Measurements from ENCODE around the gene PRKCE.

PRKCE gene

DNA sequence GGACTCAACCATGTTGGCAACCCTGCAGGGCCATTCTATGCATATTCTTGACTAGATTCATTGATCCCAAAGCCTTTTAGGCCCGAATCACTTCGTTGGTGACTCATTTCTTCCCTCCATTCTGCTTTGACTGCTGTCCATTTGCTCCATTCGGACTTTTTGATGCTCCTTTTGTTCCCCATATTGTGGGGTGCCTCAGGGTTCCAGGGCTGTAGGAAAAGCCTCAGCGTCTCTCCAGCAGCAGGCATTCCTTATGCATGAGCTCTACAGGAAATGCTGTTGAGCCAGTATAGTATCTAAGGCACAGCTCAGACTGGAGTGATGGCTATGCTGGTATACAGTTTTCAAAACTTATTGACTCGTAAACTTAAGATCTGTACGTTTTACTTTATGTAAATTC lies 292.6 kb downstream of the PRKCE start:
- DNase-seq: no peak

DNA sequence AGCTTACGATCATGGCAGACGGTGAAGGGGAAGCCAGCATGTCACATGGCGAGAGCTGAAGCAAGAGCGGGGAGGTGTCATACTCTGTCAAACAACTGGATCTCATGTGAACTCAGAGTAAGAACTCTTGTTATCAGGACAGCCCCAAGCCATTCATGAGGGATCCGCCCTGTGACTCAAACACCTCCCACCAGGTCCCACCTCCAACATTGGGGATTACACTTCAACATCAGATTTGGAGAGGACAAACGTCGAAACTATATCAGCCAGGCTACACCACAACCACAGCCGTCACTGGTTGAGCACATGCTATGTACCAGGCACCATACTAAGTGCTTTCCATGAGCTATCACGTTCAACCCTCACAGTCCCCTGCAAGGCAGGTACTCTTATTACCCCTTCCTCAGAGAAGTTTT lies 293.8 kb downstream of the PRKCE start:
- no peak for DNase-seq

DNA sequence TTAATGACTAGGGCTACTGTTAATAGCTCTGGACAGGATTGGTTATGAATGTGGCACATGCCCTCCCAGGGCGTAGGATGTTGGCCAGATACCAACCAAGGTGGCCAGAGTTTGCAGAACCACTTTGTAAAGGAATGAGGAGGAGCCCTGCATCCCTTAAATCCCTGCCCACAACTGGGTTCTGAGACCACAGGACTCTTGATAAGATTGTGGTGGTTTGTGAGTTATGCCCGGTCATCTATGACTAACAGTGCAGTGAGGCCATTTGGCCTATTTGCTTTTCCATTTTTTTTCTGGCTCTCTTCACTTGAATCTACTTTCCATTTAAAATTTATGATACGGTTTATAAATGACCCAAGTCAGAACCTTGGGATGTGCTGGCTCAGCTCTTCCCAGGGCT lies 294.5 kb downstream of the PRKCE start:
- no peak for DNase-seq

DNA sequence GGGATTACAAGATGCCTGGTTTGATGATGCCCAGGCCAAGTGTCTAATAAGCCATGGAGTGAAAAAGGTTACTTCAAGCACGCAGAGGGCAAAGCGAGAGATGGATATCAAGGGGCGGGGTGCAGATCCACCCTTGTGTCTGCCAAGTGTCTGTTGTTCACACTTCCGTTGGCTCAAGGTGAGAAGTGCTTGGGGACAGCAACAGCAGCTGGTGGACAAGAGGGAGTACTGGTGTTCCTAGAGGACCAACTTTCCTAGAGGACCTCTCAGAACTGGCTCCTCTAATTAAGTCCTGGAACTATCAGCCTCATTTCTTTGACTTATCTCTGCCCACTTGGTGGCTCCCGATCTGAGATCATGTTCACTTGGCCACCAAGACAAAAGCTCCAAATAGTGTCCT lies 299.1 kb downstream of the PRKCE start:
- no peak for DNase-seq

DNA sequence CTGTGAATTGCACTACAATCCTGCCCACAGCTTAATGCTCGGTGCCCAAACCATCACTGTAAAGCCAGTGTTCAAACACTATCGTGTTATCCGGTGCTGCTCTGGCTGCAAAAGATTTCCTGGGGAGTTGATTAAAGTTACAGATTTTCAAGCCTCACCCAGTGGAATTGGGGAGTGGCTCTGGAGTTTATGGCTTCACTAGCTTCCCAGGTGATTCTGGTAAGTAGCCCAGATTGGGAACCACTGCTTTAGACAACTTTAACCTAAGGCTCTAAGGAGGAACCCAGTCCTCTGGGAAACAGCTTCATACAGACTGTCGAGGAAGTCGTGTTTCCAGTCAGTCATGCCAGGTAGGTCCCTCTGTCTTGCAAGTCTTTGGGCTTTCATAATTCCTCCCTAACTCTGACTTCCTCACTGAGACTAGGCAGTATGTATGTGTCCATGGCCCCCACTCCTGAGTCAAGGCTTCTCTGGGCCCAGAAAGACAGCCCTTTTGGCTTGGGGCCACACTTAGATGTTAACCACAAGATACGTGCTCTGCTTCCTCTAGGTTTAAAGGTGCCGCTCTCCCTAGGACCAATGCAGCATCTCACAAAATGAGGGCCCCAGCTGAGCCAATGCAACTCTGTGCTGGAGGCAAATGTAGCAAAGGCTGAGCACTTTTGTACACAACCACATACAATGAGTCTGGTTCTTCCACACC lies 299.7 kb downstream of the PRKCE start:
- no peak for DNase-seq

DNA sequence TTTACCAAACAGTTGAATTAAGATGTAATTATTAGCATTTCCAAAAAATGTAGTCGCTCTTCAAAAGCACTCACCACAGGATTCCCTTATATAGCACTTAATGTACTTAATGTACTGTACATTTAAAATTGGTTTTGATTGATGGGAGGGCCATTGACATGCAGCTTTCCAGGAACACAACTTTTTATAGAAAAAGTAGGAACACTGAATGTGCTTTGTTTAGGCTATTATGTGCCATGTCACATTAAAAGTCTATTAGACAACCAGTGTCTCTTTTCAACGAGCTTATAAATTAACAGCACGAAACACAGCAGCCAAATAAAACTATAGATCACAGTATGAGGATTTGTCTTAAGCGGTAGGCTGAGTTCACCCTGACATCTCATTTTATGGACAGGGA lies 301.1 kb downstream of the PRKCE start:
- DNase-seq: no peak

DNA sequence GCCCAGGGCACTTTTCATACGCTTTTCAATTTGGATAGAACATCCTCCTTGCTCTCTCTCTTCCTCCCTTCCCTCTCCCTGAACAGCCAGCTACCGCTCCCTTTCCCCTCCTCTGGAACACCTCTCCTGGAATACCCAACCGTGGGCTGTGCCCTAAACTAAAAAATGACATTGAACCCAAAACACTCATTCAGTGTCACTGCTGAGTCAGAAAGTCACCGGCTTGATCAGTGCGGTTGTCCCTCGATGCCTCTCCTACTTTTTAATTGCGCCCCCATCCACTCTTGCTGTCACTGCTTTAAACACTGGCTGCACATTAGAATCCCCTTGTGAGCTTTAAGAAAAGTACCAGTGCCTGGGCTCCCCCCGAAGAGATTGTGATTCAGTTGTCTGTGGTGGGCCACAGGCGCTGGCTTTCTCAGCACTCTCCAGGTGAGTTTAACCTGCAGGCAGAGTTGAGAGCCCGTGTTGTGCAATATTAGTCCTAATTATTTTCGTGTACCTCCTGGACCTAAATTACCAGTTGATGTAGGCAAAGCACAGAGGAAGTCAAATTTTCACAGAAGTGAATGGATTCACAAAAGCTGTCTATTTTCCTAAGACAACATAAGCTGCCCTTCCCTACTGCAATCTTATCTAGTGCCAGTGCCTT lies 302.0 kb downstream of the PRKCE start:
- DNase-seq: no peak

DNA sequence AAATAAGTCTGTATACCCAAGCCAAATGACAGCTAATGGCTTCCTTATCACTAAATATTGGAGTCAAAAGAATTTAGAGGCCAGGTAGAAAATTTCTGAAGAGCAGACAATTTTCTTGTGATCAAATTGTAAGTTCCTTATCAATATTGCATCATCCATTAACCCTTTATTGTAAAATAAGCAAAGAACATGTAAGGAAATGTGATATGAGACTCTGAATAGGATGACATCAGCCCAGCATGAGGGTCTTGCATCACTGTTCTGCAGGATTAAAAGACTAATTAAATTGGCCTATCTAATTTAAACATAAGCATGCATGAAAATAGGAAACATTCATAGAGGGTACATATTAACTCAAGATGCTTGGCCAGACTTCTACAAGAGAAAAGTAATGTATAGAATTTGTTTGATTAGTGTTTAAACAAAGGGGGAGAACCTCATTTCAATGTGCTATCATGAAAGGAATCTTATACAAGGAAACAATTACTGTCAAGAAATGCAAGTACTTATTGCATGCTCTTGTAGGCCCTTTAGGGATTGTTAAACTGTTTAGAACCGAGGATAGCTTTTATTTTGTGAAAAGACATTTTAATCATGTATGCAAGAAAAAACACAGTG lies 302.9 kb downstream of the PRKCE start:
- DNase-seq: no peak

DNA sequence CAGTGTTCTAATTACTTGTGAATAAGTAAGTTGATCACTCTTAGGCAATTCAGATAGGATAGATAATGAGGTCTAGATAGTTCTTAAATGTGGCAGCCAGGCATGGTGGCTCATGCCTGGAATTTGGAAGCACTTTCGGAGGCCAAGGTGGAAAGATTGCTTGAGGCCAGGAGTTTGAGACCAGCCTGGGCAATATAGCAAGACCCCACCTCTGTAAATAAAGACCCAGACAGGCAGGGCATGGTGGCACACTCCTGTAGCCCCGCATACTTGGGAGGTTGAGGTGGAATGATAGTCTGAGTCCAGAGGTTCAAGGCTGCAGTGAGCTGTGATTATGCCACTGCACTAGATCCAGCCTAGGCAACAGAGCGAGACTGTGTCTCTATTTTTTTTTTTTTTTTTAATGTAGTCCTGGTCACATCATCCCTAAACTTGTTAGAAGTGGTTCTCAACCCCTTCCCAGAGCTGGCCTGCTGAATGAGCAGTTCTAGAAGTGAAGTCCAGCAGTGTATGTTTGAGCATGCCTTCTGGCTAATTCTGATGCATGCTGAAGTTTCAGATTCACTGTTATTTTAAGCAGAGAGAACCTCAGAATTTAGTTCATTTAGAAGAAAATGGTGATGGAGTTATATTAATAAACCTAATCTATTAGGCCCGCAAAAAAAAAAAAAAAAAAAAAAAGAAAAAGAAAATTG lies 306.2 kb downstream of the PRKCE start:
- no peak for DNase-seq

DNA sequence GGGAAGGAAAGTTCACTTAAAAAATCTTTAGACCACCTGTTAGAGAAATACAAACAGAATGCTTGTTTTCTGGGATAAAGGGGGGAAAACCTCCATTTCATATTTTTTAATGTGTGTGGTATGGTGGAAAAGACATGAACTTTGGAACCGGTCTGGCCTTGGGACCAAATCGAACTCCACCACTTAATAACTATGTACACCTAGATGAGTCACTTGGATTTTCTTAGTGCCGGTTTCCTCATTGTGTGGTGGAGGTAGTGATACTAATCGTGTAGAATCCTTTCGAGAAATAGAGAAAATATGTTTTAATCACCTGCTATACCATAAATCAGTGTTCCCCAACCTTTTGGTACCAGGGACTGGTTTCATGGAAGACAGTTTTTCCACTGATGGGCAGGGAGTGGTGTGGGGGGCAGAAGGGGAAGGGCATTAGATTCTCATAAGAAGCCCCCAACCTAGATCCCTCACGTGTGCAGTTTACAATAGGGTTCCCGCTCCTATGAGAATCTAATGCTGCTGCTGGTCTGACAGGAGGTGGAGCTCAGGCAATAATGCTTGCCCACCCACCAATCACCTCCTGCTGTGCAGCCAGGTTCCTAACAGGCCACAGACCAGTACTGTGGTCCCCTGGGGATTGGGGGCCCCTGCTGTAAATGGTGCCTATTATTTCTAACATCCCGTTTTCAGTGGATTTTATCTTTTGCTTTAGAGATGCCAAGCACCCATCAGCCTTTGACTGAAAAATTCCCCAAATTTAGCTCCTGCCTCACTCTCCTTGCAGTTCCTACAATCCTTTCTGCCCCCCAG lies 308.8 kb downstream of the PRKCE start:
- no peak for DNase-seq

DNA sequence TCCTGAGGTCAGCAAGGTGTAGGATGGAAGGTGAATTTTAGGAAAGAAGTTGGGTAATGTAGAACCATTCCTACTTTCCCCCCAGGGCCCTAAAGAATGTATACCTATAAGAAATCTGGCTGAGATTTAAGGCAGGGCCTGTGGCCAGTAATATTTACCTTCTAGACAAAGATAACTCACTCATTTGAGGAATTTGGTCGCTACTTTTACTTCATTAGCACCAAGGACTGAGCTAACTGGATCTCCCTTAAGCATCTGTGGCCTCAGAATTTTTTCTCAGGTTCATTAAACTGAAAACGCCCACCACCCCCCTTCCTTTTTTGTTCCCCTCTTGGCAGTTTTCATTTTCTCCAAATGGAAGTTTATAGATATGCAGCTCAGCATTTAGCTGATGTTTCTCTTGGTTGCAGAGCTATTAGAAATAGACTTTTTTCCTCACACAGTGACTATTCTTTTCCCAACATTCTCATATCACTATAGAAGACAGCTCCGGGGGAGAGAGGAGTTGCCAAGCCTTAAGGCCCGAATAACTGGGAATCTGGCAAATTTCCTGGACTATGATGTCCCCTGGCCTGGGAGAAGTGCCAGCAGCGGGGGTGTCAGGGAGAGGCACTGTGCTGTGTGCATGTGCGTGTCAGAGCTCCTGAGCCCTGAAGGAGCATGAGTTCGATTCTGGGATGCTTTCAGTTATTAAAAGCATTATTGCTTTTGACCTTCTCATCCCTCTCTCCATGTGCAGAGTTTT lies 310.9 kb downstream of the PRKCE start:
- DNase-seq: no peak

DNA sequence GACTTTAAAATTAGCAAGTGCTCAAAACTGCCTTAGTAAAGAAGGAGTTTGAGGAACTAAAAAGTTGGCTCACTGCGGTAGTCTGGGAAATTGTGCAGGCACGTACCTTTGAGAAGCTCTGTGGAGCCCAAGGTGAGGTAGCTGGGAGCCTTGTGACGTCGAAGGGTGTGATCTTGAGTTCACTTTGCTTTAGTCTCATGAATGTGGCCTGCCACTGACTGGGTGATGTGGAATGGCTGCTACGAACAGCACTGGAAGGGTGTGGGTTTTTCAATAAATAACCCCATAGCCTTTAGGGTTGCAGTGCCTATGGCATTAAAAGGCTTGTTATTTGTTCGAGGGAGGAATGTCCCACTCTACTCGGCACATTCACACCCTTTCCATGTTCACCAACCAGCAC lies 312.3 kb downstream of the PRKCE start:
- no peak for DNase-seq

DNA sequence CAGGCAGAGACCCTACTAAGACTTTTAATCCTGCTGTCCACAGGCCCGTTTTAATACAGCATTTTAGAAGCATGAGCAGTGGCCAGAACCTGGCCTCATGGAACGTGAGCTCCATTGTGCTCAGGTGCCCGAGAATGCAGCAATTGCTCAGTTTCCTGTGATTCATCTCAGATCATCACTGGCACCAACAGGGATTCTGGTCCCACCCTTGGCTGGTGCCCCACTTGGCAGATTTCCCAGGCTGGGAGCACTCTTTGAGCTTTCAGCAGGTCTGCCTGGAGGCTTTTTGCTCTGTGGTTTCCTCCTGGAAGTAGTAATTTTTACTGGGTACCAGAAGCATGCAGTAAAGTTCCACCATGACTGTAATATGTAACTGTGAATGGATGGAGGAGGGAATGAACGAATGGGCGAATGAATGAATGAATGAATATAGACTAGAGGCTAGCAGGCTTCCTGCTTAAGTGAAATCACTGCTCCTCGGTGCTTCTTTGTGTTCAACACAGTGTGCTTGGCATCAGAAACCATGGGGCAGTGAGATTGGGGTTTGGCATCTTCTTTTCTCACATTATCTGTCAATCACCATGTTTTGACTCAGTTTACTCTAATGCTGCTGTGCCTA lies 312.9 kb downstream of the PRKCE start:
- no peak for DNase-seq

DNA sequence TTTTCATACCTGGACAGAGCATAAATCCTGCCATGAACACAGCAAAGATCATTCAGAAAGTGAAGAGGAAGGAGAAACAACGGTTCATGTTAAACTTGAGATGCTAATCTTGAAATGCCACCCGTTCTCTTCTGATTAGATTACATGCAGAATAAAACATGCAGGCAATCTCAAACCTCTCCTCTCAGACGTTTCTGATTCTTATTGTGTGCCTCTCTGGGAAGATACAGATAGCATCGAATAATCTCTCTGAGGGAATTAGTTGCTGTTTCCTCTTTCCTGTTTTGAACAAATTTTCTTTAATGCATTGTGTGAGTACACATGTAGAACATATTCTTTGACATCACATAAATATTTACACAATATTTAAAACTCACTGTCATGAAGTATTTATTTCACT lies 313.4 kb downstream of the PRKCE start:
- DNase-seq: no peak

DNA sequence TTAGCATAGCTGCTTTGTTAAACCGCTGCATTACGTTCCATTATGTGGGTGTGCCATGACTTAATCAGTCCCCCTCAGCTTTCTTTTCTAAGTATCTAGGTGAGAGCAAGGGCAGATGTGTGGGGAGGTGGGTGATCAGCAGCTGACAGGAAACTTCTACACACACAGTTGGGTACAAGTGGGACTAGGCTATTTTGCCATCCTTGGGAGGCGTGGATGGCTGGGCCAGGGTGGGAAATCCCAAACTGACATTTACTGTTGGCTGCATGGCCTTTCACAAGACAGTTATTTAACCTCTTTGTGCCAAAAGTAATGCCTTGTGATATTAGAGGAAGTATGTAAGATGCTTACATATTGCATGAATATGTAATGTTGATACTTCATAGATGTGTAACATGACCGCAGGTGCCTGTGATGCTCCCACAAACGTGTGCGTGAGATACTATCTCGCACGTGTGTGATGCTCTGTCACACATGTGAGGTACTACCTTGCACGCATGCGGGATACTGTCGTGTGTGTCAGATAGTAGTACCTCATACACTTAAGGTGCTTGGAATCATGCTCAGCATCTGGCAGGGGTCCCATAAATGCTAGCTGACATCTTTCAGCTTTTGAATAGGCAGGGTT lies 314.5 kb downstream of the PRKCE start:
- no peak for DNase-seq

DNA sequence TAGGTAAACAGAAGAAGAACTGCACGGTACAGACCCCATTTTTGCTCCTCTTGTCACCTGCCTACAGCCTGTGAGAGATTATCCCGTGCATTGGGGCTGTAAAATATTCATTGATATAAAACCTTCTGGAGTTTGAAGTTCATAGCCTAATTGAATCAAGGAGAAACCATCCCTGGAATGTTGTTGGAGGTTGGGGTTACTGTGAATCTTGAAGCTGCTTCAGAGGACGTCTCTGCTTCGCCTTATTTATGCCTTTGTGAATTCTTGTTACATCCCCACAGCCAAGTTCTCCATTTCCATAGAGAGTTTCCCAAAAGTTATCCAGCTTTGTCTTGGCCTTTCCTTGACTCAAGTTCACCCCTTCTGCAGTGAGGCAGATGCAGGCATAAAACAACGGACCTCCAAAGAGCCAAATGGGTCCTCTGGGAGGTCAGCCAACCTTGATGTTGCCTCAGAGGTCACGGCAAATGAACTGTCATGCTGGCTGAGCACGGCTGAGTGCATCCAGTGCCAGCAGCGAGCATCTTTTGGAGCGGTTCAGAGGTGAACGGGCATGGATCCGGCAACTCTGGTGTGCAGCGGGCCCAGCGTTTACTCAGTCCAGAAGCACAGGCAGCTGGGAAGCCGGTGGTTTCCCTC lies 317.6 kb downstream of the PRKCE start:
- DNase-seq: no peak

DNA sequence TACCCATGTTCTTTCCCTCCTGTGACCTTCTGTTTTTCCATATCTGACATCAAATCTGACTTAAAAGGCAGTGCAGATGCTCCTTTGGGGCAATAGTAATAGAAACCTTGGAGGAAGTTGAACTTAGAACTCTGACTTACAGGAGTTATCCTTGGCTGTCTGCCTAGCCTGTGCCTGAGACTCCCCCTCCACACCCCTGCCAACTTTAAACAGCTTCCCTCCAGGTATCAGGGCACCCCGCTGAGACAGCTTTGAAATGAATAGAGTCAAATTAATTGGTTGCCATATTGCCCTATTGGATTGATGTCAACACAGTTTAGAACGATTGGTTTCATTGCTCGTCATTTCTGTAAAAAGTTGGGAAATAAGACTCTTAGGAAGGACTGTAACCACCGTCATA lies 322.0 kb downstream of the PRKCE start:
- no peak for DNase-seq

DNA sequence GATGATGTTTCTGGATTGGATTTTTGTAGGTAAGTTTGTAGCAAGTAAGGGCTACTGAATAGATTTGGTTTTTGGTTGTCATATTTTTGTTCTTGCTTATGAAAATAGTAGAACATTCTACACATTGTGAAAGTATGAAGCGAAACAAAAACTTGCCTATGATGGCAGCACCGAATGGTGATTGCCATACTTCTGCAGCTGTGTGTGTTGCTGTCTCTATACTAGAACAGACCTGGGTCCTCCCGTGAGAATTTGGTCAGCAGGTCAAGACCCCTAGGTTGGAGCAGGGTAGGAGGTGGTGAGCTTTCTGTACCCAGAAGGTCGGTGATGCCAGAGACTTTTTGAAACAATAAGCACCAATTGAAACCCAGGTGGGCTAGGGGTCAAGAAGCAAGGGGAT lies 322.6 kb downstream of the PRKCE start:
- no peak for DNase-seq

DNA sequence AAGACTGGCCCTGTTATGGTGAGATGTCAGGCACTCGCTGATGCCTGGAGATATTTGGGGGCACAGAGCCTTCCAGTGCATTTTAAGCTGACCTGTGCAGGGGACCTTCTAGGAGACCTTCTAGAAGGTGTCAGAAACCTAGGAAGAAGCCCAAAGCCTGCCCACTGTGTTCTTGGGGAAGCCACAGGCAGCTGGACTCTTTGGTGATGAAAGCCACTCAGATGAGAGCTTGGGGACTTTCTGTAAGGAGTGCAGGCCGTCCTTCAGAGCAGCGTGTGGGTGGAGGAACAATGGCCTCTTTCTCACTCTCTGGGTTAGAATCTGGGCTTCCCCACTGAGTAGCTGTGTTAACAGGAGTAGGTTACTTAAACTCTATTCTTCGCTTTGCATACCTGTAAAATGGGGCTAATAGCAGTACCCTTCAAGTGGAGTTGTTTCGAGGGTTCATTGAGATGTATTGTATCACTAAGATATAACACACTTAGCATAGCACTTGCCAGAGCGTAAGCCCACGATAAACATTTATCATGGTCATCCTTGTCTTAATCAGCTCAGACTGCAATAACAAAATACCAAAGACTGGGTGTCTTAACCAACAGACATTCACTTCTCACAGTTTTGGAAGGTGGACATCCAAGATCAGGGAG lies 323.4 kb downstream of the PRKCE start:
- no peak for DNase-seq
